T-helper 1 cell (primary cell): Measurements from ENCODE around the gene ANO4.

Source experiments
- DNase-seq, 5 donors: peaks; one replicate each; pipeline ENCODE4 v3.0.0-alpha.2; 2012 to 2020
- total RNA-seq, 4 donors: gene quantifications; one replicate each; lab custom pipeline; 2026; lab: John Stamatoyannopoulos, UW

The ANO4 gene
- total RNA-seq: 0 reads per million in 4 donors

DNA sequence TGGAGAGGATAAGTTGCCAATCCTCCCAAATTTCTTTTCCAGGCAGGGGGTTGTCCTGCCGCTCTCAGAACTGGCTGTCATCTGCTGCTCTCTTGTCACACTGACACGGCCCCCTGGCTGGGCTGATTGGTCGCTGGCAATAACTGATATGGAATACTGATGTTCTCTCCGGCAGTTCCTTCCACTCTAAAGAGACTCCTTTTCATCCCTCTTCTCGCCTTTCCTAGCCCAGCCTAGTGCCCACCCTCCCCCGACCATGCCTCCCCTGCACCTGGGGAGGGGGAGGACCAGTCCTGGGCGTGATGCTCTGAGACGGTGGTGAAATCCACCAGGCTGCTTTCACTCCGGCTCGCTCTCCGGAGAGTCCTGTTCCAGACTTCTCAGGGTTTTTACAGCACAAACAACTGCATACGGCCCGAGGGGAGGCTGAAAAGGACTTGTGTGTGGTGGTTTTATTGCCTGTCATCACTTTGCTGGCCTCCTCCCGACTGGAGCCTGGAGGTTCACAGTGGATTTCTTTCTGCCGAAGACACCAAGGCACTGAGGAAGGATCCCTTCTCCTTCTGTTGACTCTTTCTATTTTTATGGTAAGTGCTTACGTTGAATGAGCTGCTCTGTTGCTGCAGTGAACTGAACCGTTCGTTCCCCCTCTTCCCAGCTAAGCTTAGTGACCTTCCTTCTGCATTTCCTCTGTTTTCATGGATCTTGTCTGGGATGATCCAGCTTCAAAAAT, at the start of gene ANO4:
TSS of gene ANO4 (plus strand) at position 336 of the 733 bp plus-strand sequence. CDS start 107,010 bp downstream, outside the sequence.
- DNase-seq: no peak

- no peak for DNase-seq
Observed at GRCh38 chr12:100745378-100746071, 49.1 kb upstream of the ANO4 start.

GRCh38 chr12:100752841-100753240, 41.7 kb upstream of the ANO4 start:
- no peak for DNase-seq

GRCh38 chr12:100753837-100754236, 40.7 kb upstream of the ANO4 start:
- no peak for DNase-seq

DNA sequence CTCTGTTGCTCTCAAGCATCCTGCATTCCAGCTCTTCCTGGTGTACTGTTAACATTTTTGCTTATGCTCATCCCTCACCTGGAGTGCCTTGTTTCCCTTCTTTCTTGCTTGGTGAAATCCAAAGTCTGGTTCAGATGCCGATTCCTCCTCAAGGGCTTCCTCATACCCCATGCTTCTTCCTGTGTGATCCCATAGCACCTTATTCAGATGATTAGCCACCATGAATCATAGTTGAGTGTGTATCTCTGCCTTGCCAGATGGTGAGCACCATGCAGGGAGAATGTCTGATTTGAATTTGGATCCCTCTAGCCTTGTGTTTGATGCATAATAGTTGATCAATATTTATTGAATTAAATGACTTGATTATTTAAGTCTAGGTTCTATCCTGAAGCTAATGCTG, 39.4 kb upstream of the ANO4 start:
- DNase-seq: no peak

DNA sequence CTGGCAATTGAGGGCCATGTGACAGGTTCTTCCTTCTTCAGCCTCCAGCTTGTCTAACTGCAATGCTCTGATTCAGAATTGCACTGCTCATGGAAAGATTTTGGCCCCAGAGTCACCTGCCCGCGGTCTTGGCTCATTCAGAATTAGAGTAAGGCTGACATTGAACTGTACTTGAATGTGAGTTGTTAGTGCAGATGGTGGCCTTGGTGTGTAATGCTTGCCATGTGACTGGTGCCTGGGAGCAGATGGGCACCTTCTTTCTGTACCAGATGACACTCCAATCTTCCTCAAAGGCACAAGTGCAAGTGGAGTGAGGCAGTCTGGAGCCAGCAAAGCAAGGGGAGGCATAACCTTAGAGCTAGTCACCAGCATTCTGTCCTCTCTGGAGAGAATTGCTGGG, 36.5 kb upstream of the ANO4 start:
- no peak for DNase-seq

DNA sequence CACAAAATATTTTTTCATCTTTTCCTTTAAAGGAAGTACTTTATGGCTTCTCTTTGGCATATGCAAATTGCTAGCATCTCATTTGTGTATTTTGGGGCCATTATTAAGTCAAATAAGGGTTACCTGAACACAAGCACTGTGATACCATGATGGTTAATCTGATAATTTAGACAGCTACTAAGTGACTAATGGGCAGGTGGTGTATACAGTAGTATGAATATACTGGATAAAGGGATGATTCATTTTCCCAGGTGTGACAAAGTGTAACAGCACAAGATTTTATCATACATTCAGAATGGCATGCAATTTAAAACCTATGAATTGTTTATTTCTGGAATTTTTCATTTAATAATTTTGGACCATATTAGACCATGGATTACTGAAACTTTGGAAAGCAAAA, 27.2 kb upstream of the ANO4 start:
- DNase-seq: no peak

DNA sequence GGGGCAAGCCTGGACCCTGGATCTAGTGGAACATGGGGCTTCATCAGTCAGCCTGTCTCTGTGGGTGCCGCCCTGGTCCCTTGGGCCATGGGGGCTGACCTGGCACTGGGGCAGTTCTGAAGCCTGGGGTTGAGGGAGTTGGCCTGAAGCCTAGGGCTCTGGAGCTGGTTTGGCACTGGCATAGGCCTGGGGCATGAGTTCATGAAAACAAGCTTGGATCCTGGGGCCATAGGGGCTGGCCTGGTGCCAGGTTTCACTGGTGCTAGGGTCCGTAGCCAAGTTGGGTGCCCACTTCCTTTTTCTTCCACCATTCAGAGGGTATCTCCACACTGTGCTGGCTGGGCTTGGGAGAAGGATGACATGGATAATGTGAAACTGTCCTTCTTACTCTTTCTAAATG, 26.6 kb upstream of the ANO4 start:
- DNase-seq: no peak

DNA sequence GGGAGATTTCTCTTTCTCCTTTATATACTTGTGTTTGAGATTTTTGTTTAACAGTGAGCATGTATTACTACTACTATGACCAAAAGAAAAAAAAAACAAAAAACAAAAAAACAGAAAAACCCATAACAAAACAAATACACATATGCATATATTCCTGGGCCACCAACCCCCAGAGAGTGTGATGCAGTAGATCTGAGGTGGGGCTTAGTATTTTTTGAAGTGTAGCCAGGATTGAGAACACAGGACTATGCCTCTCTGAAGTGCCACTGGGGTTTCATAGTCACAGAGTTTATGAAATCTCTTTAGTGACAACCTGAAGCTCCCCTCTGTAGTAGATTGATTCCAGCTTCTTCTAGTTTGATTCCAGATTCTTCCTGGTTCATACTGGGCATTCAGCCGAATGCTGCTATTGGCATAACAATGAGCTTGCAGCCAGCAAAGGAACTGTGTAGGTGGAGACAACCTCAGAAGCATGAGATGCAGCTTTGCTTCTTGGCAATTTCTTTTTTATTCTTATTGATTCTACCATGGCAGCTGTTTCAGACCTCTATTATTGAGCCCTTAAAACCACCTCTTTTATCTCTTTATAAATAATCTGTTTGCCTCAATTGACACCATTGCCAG, 15.5 kb upstream of the ANO4 start:
- DNase-seq: no peak

DNA sequence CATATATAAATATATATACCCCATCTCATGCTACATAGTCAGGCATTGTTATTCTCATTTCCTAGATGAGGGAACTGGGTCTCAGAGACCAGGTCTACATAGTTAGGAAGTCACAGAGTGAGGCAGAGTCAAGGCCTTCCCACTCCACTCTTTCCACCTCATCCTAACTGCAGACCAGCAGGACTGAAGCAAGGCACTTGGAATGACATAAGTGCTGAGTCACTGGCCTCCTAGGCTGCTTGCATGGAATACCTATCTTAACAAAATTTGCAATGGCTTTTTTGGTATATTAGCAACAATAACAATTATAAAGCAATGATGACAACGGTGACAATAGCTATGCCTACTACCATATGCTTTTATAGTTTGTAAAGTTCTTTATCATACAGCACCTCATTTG, 5.4 kb upstream of the ANO4 start:
- no peak for DNase-seq

DNA sequence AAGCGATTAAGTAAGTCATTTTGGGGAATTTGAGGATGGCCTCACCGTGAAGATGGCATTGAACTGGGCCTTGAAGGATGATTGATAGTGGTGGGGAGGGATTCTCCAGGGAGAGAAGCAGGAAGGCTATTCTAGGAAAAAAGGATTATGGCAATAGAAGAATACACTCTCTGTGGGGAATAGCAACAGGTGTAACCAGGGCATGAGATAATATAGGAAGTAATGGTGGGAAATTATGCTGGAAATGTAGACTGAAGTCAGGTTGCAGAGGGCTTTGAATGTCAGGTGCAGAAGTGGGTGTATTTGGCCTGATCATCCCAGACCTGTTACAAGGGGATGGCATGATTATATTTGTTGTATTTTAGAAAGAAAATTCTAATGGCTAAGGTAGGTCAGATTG, 4.6 kb upstream of the ANO4 start:
- no peak for DNase-seq

GRCh38 chr12:100790552-100790951, 4.0 kb upstream of the ANO4 start:
- no peak for DNase-seq

DNA sequence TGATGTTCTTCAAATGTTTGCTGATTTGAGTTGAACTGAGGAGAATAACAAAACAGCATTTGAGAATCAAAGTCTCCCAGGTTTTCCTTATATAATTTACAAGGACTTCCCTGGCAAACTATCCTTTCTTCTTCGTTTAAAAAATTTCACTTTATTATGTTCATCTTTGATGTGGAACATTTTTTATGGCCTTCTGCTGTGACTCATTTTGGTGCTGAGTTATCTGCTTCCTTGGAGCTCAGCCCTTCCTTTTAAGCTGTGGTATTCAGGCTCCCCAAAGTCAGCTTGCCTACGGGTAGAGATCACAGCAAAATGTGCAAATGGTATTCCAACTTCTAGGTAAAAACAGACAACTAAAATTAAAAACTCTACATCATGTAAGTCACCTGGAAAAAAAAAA, 1.4 kb upstream of the ANO4 start:
- no peak for DNase-seq

- DNase-seq: no peak
Observed at GRCh38 chr12:100795174-100795799, 711 bp downstream of the ANO4 start.

- no peak for DNase-seq
Observed at GRCh38 chr12:100795800-100796179, 1.2 kb downstream of the ANO4 start.

- DNase-seq: no peak
Observed at GRCh38 chr12:100796621-100797020, 2.0 kb downstream of the ANO4 start.

- no peak for DNase-seq
Observed at GRCh38 chr12:100797246-100797645, 2.7 kb downstream of the ANO4 start.

GRCh38 chr12:100797786-100798185, 3.2 kb downstream of the ANO4 start:
- no peak for DNase-seq

DNA sequence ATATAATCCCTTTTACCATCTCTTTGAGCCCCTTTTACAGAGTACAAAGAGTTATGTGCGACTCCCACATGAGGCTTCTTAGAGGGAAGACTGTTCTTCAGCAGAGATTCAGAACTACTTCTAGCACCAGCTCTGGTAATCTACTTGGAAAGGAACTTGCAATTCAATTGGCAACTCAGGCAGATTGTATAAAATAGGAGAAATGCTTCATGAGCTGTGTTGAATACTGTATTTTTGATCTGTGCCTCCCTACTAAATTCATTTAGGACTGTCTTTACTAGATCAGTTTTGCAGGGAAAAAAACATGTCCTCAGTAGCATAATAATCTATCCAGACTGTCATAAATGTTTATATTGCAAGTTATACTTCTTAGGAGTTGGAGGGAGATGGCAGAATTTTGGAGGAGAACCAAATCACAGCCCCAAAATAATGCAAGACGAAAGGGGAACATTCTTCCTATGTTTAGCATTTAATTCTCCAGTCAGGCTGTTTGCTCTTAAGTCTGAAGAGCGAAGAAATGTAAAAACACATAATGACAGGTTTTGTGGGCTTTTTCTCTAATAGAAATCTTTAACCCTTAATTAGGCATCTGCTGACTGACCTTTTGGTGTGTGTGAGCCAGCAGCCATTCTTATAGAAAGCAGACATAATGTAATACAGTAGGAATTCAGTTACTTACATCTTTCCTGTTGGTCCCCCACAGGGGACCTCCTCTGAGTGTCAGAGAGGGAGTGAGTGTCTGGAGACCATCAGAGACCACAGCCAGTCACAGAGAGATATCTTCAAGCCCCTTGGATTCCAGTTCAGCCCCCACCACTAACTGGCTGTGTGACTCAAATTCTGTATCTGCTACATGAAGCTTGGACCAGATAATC, 3.9 kb downstream of the ANO4 start:
- no peak for DNase-seq

DNA sequence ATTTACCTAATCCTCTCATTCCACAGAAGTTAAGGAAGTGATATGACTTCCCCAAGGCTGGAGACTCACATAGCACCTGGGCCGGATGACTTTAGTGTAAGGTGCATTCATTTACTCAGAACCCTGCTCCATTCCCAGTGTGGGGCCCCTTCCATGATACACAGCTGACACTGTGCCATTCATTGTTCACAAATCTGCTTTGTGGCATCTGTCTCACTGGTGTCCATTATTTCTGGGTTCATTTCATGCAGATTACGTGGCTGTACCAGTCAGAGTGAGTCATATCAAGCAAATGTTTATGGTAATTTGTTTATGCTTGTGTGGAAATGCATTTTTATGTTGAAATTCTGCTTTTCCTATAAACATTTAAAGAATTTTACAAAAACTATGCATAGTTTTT, 5.2 kb downstream of the ANO4 start:
- no peak for DNase-seq

- DNase-seq: no peak
Observed at GRCh38 chr12:100800723-100801122, 6.1 kb downstream of the ANO4 start.

DNA sequence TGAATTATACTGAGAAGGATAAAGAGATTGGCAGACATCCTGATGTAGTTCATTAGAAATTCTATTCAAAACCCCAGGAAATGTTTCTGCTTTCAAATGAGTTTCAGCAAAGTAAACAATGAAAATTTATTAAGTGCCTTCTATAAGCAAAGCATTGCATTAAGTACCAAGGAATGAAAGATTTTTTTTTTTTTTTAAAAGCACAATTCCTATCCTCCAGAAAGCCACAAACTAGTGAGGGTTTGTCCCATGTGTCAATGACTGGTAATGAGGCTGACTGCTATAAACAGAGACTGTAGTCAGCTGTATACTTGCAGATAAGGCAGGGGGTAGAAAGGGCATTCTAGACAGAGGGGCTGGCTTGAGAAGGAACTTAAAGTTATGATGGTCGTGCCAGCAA, 6.7 kb downstream of the ANO4 start:
- no peak for DNase-seq

DNA sequence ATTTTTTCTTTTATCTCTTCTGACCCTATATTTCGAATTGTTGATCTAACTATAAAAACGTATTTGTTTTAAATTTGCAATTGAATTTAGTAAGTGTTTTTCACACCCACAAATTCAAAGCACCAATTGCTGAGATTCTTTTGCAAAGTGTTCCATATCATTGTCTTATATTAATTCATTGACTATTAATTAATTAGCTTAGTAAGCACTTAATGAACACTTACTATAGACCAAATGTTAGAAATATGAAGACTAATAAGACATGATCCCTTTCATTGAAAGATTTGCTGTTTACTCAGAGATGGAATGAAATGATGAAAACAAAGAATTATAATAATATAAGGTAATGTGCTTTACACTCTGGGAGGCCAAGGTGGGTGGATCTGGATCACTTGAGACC, 14.2 kb downstream of the ANO4 start:
- no peak for DNase-seq
